K562 (cell line): ENCODE measurements around the gene ATG12. TPM values are rescaled to one million over a fixed set of nuclear protein-coding genes. Genes with fewer than 3 reads are reported as not detected.

Source experiments
- ATAC-seq: fragments of 200-7000 bp; cut with Tn5 transposase; 3 replicates; pipeline ENCODE4 v1.9.1; 2020; ENCODE audit warnings: moderate library complexity
- BruUV-seq: library from RNA; stranded (reverse); fragments of 400-500 nt; replicated peaks from 2 replicates; lab custom pipeline; 2021; lab: Mats Ljungman, UMichigan
- CTCF ChIA-PET: fragments of 300-600 bp; formaldehyde crosslinking; extraction: SDS; loops from one replicate; lab custom pipeline; 2021; ENCODE audit warnings: low intra/inter-chr PET ratio; lab: Yijun Ruan, JAX
- POLR2A ChIA-PET: fragments of 300-600, 350-650 bp; sonication (Branson Sonifier 250); formaldehyde crosslinking; extraction: SDS; loops from one replicate; lab custom pipeline; 2021; ENCODE audit warnings: antibody characterized with exemption, inconsistent platforms; lab: Yijun Ruan, JAX
- DNase-seq, 4 experiments: peaks; one replicate each; pipeline versions ENCODE4 v3.0.0 to v3.0.0-alpha.2; 2011 to 2018; ENCODE audit warnings: low spot score in 3 of 4, mixed read lengths in 3 of 4; ENCODE audit errors: extremely low read depth in 1 of 4
- FAIRE-seq: peaks from 2 replicates; lab custom pipeline; 2011; peaks lifted over from hg19 to GRCh38; lab: Jason Lieb, UNC
- H2AFZ ChIP-seq: 2 replicates; pipeline ENCODE4 v1.6.0; 2011; ENCODE audit warnings: low read depth, low read length, control low read depth, inconsistent platforms
- H3K27ac ChIP-seq: fragments of 200-600 bp; 3 replicates; pipeline ENCODE4 v1.8.0; 2011; ENCODE audit warnings: low read depth, mild to moderate bottlenecking, control low read depth, inconsistent platforms, low read length, moderate library complexity, mixed read lengths; ENCODE audit errors: extremely low read depth
- H3K27me3 ChIP-seq, 2 experiments: fragments of 300-600 bp in 1 of 2; 2 replicates in 1 of 2; 3 replicates in 1 of 2; pipeline versions ENCODE4 v1.6.0 to v1.8.0; 2011; ENCODE audit warnings: inconsistent platforms in 2 of 2, low read length in 2 of 2, mild to moderate bottlenecking in 1 of 2, mixed read lengths in 1 of 2, moderate library complexity in 1 of 2; ENCODE audit not compliant: control insufficient read depth in 2 of 2, insufficient read depth in 2 of 2
- H3K36me3 ChIP-seq: fragments of 300-600 bp; 3 replicates; pipeline ENCODE4 v1.8.0; 2011; ENCODE audit warnings: mild to moderate bottlenecking, low read length, inconsistent platforms; ENCODE audit not compliant: control insufficient read depth, insufficient read depth
- H3K4me1 ChIP-seq, 2 experiments: fragments of 200-600 bp in 1 of 2; replicated peaks in 1 of 2; 2 replicates in 1 of 2; 3 replicates in 1 of 2; pipeline versions ENCODE4 v1.5.1 to v1.8.0; 2011; ENCODE audit warnings: inconsistent platforms in 2 of 2, low read length in 2 of 2, mild to moderate bottlenecking in 1 of 2, mixed read lengths in 1 of 2, moderate library complexity in 1 of 2; ENCODE audit not compliant: control insufficient read depth in 2 of 2, insufficient read depth in 2 of 2
- H3K4me2 ChIP-seq: 2 replicates; pipeline ENCODE4 v1.6.1; 2011; ENCODE audit warnings: low read length, control low read depth, inconsistent platforms, mixed read lengths; ENCODE audit not compliant: insufficient read depth
- H3K4me3 ChIP-seq: fragments of 200-600 bp; sonication (generic), shearing (Covaris generic); 2 replicates; pipeline ENCODE4 v1.5.1; 2016; ENCODE audit warnings: control low read depth, inconsistent platforms
- H3K79me2 ChIP-seq: fragments of 200-600 bp; 3 replicates; pipeline ENCODE4 v1.8.0; 2011; ENCODE audit warnings: low read length, inconsistent platforms; ENCODE audit not compliant: control insufficient read depth, insufficient read depth
- H3K9ac ChIP-seq, 2 experiments: 2 replicates each; pipeline versions ENCODE4 v1.6.0 to v1.6.1; 2011; ENCODE audit warnings: low read depth in 2 of 2, low read length in 2 of 2, control low read depth in 1 of 2, inconsistent platforms in 1 of 2, mild to moderate bottlenecking in 1 of 2, mixed read lengths in 1 of 2; ENCODE audit not compliant: insufficient read depth in 1 of 2
- H3K9me1 ChIP-seq: one replicate; pipeline ENCODE4 v1.6.0; 2011; ENCODE audit warnings: inconsistent platforms, mild to moderate bottlenecking, low read length, moderate library complexity; ENCODE audit not compliant: control insufficient read depth, insufficient read depth
- H3K9me3 ChIP-seq: replicated peaks from 2 replicates; pipeline ENCODE4 v1.5.1; 2011; ENCODE audit warnings: low read depth, low read length, inconsistent platforms; ENCODE audit not compliant: control insufficient read depth, insufficient read depth
- H4K20me1 ChIP-seq: replicated peaks from 2 replicates; pipeline ENCODE4 v1.6.1; 2011; ENCODE audit warnings: low read length, inconsistent platforms, mixed read lengths; ENCODE audit not compliant: control insufficient read depth, insufficient read depth
- ELF2 ChIP-seq: fragments of 250-450 bp; sonication (Bioruptor Pico); IDR thresholded peaks from 2 replicates; pipeline ENCODE4 v1.5.0; 2021; ENCODE audit warnings: mild to moderate bottlenecking
- HOXB6 ChIP-seq: fragments of 250-450 bp; sonication (Bioruptor Pico); IDR thresholded peaks from 2 replicates; pipeline ENCODE4 v1.5.1; 2022; ENCODE audit warnings: mild to moderate bottlenecking, borderline replicate concordance
- NFATC3 ChIP-seq: fragments of 450-650 bp; IDR thresholded peaks from 2 replicates; pipeline ENCODE4 v1.6.1; 2017; ENCODE audit warnings: mild to moderate bottlenecking
- RBM15 ChIP-seq: fragments of 200-400 bp; formaldehyde crosslinking; IDR thresholded peaks from 2 replicates; pipeline ENCODE4 v1.6.1; 2018; ENCODE audit warnings: mild to moderate bottlenecking, low read length, moderate library complexity; ENCODE audit not compliant: insufficient read depth
- ZBTB8A ChIP-seq: fragments of 450-650 bp; IDR thresholded peaks from 2 replicates; pipeline ENCODE4 v1.6.1; 2018; ENCODE audit warnings: mild to moderate bottlenecking, moderate library complexity; ENCODE audit not compliant: partially characterized antibody
- ZKSCAN1 ChIP-seq: fragments of 150-350 bp; IDR thresholded peaks from 2 replicates; pipeline ENCODE4 v1.6.1; 2016; ENCODE audit warnings: low read depth, low read length
- ZNF347 ChIP-seq: fragments of 450-650 bp; formaldehyde crosslinking; IDR thresholded peaks from 2 replicates; pipeline ENCODE4 v1.4.0; 2020; ENCODE audit warnings: low read depth, mild to moderate bottlenecking, moderate library complexity
- ZNF740 ChIP-seq, 3 experiments: fragments of 200-800 bp in 1 of 3; sonication (Bioruptor generic) in 1 of 3; sonication (generic) in 1 of 3; formaldehyde crosslinking in 1 of 3; IDR thresholded peaks; 2 replicates each; pipeline versions ENCODE4 v1.6.1 to v1.8.0; 2016 to 2022; ENCODE audit warnings: mild to moderate bottlenecking in 2 of 3, missing compliant biosample characterization in 2 of 3, missing genetic modification characterization in 2 of 3, missing genetic modification reagents in 1 of 3
- WGBS: fragments of 100-300 bp; shearing (Covaris generic); methylation state at CpG from one replicate; pipeline ENCODE4 v1.1.6; 2016; ENCODE audit warnings: low coverage, mixed read lengths; ENCODE audit not compliant: insufficient coverage; ENCODE audit errors: missing lambda C conversion rate; 5-methylcytosine and 5-hydroxymethylcytosine counted together
- in situ Hi-C: fragments of 300-500 bp; cut with MboI; formaldehyde crosslinking; loops from 4 replicates; pipeline ENCODE4 v1.15.0; 2018; ENCODE audit warnings: inconsistent platforms, mixed read lengths
- intact Hi-C: fragments of 100-400 bp; cut with micrococcal nuclease; formaldehyde crosslinking; loops from 2 replicates; pipeline ENCODE4 v1.14.2; 2022
- polyA plus RNA-seq, 8 experiments: library from polyadenylated mRNA; depleted of rRNA in 4 of 8; stranded (reverse) in 5 of 8; unstranded in 3 of 8; fragments of >200 nt; fragmentation: Nextera tagmentation in 2 of 8; fragmentation: Illumina TruSeq in 1 of 8; extraction: Ambion mirVana in 2 of 8; extraction: Trizol in 1 of 8; gene quantifications; 2 replicates each; pipeline versions ENCODE4 v1.2.1 to v1.2.3, GENCODE V29; 2011 to 2014; ENCODE audit warnings: inconsistent platforms in 1 of 8, missing spikeins in 1 of 8
- total RNA-seq, 7 experiments: library from RNA; depleted of rRNA in 6 of 7; stranded (reverse); fragments of >200 nt in 6 of 7; fragmentation: Illumina TruSeq in 2 of 7; extraction: Trizol in 2 of 7; gene quantifications; 2 replicates each; pipeline versions ENCODE4 v1.2.1 to v1.2.3, GENCODE V29; 2011 to 2021; ENCODE audit warnings: low replicate concordance in 1 of 7
- TF ChIP-seq, protein P1 (sequence below): fragments of 250-450 bp; sonication (Bioruptor Pico); IDR thresholded peaks from 2 replicates; pipeline ENCODE4 v1.9.0; 2021; ENCODE audit warnings: mild to moderate bottlenecking, inconsistent platforms
- TF ChIP-seq, protein P2 (sequence below): sonication (generic); formaldehyde crosslinking; IDR thresholded peaks from 2 replicates; pipeline ENCODE4 v1.9.0; 2022; ENCODE audit warnings: mild to moderate bottlenecking, missing genetic modification reagents
- TF ChIP-seq, protein P3 (sequence below): fragments of 450-650 bp; IDR thresholded peaks from 2 replicates; pipeline ENCODE4 v1.7.0; 2016; ENCODE audit warnings: borderline replicate concordance
- TF ChIP-seq, protein P4 (sequence below): fragments of 450-650 bp; IDR thresholded peaks from 2 replicates; pipeline ENCODE4 v1.6.1; 2016; ENCODE audit warnings: borderline replicate concordance

Gene ATG12
- total and polyA plus RNA-seq, 9 of the 15 experiments (the other 6 are each of a cell fraction or from before 2014, with no cell fraction given): 21.6 to 132 (median 61.3) TPM

- no peak overlapping the region for H3K9ac ChIP-seq
- peaks cover 85% of the 10 kb centered on the region for H3K79me2 ChIP-seq
- ChIA-PET CTCF (no interaction called here), POLR2A (no interaction called here)
- H4K20me1 ChIP-seq: 0 out of 2 replicates have a peak, but pooled peaks cover 5% of the 10 kb centered on the region
- H3K9me3 ChIP-seq: no peaks in the 10 kb centered on the region
- intact Hi-C loops (loop anchor here (5.0 to 10.0 kb wide), 3 partner anchors 243 to 540 kb away; partner anchors contain the start of genes COMMD10 and FEM1C), in situ Hi-C loops (no loop called here)
- no peak for FAIRE-seq
- no TSS peak for BruUV-seq
- peaks cover 11 to 14% of the 10 kb centered on the region in 2 experiments; a peak in 3 of 5 replicates for H3K4me1 ChIP-seq
- no peak overlapping the region for H3K27ac ChIP-seq
- no peaks in the 10 kb centered on the region for H3K27me3 ChIP-seq
- H3K4me3 ChIP-seq: no peak overlapping the region
- 63% methylated on average over 7 of the region's 7 CpGs for WGBS
- DNase-seq: no peak
- H2AFZ ChIP-seq: no peak overlapping the region
- peaks cover 7% of the 10 kb centered on the region; the same call in 1 of the 3 replicates for H3K36me3 ChIP-seq
- no peak overlapping the region for H3K4me2 ChIP-seq
- H3K9me1 ChIP-seq: no peaks in the 10 kb centered on the region
- ATAC-seq: no peak
- TF ChIP-seq, protein P1, sequence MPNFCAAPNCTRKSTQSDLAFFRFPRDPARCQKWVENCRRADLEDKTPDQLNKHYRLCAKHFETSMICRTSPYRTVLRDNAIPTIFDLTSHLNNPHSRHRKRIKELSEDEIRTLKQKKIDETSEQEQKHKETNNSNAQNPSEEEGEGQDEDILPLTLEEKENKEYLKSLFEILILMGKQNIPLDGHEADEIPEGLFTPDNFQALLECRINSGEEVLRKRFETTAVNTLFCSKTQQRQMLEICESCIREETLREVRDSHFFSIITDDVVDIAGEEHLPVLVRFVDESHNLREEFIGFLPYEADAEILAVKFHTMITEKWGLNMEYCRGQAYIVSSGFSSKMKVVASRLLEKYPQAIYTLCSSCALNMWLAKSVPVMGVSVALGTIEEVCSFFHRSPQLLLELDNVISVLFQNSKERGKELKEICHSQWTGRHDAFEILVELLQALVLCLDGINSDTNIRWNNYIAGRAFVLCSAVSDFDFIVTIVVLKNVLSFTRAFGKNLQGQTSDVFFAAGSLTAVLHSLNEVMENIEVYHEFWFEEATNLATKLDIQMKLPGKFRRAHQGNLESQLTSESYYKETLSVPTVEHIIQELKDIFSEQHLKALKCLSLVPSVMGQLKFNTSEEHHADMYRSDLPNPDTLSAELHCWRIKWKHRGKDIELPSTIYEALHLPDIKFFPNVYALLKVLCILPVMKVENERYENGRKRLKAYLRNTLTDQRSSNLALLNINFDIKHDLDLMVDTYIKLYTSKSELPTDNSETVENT (CRISPR knock-in tag): no peak
- TF ChIP-seq ZKSCAN1 (no peak), RBM15 (no peak), ZNF347 (CRISPR knock-in tag) (no peak), ELF2 (CRISPR knock-in tag) (no peak), ZBTB8A (no peak), NFATC3 (no peak), ZNF740 (CRISPR knock-in tag; IDR thresholded peaks at IDR 0.05) (no peak), ZNF740 (tag; IDR thresholded peaks at IDR 0.05) (no peak), HOXB6 (no peak)
- TF ChIP-seq, protein P2, sequence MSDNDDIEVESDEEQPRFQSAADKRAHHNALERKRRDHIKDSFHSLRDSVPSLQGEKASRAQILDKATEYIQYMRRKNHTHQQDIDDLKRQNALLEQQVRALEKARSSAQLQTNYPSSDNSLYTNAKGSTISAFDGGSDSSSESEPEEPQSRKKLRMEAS (CRISPR knock-in tag): no peak
- TF ChIP-seq, protein P3, sequence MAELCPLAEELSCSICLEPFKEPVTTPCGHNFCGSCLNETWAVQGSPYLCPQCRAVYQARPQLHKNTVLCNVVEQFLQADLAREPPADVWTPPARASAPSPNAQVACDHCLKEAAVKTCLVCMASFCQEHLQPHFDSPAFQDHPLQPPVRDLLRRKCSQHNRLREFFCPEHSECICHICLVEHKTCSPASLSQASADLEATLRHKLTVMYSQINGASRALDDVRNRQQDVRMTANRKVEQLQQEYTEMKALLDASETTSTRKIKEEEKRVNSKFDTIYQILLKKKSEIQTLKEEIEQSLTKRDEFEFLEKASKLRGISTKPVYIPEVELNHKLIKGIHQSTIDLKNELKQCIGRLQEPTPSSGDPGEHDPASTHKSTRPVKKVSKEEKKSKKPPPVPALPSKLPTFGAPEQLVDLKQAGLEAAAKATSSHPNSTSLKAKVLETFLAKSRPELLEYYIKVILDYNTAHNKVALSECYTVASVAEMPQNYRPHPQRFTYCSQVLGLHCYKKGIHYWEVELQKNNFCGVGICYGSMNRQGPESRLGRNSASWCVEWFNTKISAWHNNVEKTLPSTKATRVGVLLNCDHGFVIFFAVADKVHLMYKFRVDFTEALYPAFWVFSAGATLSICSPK: no peak
- TF ChIP-seq, protein P4, sequence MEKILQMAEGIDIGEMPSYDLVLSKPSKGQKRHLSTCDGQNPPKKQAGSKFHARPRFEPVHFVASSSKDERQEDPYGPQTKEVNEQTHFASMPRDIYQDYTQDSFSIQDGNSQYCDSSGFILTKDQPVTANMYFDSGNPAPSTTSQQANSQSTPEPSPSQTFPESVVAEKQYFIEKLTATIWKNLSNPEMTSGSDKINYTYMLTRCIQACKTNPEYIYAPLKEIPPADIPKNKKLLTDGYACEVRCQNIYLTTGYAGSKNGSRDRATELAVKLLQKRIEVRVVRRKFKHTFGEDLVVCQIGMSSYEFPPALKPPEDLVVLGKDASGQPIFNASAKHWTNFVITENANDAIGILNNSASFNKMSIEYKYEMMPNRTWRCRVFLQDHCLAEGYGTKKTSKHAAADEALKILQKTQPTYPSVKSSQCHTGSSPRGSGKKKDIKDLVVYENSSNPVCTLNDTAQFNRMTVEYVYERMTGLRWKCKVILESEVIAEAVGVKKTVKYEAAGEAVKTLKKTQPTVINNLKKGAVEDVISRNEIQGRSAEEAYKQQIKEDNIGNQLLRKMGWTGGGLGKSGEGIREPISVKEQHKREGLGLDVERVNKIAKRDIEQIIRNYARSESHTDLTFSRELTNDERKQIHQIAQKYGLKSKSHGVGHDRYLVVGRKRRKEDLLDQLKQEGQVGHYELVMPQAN: no peak
These were observed 3.0 kb upstream of the ATG12 start for GRCh38 chr5:115844321-115844817.
